ENCODE data around the gene EIF4A3. TPM values are rescaled to one million over a fixed set of nuclear protein-coding genes. Genes with fewer than 3 reads are reported as not detected.

Gene EIF4A3
- polyA plus RNA-seq, 1 of the 3 experiments (the other 2 are of a cell fraction) = 335 TPM

DNA sequence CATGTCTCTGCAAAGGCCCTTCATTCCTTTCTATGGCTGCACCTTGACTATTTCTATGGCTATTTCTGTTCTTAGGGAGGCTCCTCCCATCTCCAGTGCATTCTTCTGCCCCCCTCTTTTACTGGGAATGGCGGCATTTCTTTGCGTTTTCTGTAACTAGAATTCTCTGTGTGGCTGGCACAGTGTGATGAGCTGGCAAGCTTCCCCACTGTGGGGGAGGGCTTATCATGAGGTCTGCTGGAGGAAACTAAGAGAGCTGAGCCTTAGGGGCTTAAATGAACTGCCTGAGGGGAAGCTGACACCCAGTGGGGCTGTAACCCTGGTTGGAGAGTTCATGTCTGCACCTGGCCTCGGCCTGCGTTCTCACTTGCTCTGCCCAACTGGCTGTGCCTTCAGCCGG is 21.4 kb upstream of the EIF4A3 start:
- Histone ChIP-seq H3K9me2 (no peaks in the 10 kb centered on the region), H3K9me3 (no peaks in the 10 kb centered on the region), H3F3A (replicated peaks; ENCODE audit: insufficient read depth) (no peaks in the 10 kb centered on the region), H4K20me1 (ENCODE audit: insufficient read depth) (no peaks in the 10 kb centered on the region), H3K27me3 (ENCODE audit: insufficient read depth) (no peaks in the 10 kb centered on the region; the same call in none of the 2 replicates), H3K4me2 (no peak overlapping the region), H3K9ac (no peak overlapping the region), H3K4me3 (ENCODE audit: low read depth in 2 of 2, low read length in 1 of 2) (no peak overlapping the region), H2AFZ (ENCODE audit: low read depth) (no peak overlapping the region), H3K4me1 (ENCODE audit: control insufficient read depth in 1 of 2, insufficient read depth in 2 of 2, low read depth in 1 of 2, low read length in 1 of 2) (no peaks in the 10 kb centered on the region), H3K27ac (ENCODE audit: low read depth in 2 of 2, low read length in 1 of 2) (no peak overlapping the region), H3K79me2 (ENCODE audit: insufficient read depth) (no peaks in the 10 kb centered on the region), H3K36me3 (replicated peaks in 1 of 2; ENCODE audit: control insufficient read depth in 1 of 2, insufficient read depth in 2 of 2, low read length in 1 of 2) (no peaks in the 10 kb centered on the region)
- WGBS (ENCODE audit: low lambda C conversion rate) = 82% methylated on average over 4 of the region's 5 CpGs
- ChIA-PET CTCF (interaction anchor here (0.9 kb wide), 1 partner anchor 10 kb away, joined by 4 read pairs; no protein-coding TSS in a partner anchor), POLR2A (interaction anchor here (0.6 to 0.7 kb wide), 2 partner anchors 22 to 35 kb away, joined by 3 read pairs; no protein-coding TSS in a partner anchor)
- TF ChIP-seq, protein P1, sequence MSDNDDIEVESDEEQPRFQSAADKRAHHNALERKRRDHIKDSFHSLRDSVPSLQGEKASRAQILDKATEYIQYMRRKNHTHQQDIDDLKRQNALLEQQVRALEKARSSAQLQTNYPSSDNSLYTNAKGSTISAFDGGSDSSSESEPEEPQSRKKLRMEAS (IDR thresholded peaks at IDR 0.05; ENCODE audit: low read depth) = no peak
- TF ChIP-seq FOXM1 (IDR thresholded peaks at IDR 0.05; ENCODE audit: low read depth) (no peak), RCOR1 (IDR thresholded peaks at IDR 0.05; ENCODE audit: low read length) (no peak), GATA2 (CRISPR knock-in tag; IDR thresholded peaks at IDR 0.05) (no peak), POLR2AphosphoS5 (IDR thresholded peaks at IDR 0.05; ENCODE audit: low read depth, low read length) (no peak), SIN3A (IDR thresholded peaks at IDR 0.05; ENCODE audit: borderline replicate concordance, low read depth, low read length) (no peak), GABPA (IDR thresholded peaks at IDR 0.05; ENCODE audit: low read depth) (no peak), RAD21 (IDR thresholded peaks at IDR 0.05; ENCODE audit: low read length) (no peak)
- TF ChIP-seq, protein P2, sequence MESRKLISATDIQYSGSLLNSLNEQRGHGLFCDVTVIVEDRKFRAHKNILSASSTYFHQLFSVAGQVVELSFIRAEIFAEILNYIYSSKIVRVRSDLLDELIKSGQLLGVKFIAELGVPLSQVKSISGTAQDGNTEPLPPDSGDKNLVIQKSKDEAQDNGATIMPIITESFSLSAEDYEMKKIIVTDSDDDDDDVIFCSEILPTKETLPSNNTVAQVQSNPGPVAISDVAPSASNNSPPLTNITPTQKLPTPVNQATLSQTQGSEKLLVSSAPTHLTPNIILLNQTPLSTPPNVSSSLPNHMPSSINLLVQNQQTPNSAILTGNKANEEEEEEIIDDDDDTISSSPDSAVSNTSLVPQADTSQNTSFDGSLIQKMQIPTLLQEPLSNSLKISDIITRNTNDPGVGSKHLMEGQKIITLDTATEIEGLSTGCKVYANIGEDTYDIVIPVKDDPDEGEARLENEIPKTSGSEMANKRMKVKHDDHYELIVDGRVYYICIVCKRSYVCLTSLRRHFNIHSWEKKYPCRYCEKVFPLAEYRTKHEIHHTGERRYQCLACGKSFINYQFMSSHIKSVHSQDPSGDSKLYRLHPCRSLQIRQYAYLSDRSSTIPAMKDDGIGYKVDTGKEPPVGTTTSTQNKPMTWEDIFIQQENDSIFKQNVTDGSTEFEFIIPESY (IDR thresholded peaks at IDR 0.05; ENCODE audit: borderline replicate concordance, low read depth) = no peak
- TF ChIP-seq, protein P3, sequence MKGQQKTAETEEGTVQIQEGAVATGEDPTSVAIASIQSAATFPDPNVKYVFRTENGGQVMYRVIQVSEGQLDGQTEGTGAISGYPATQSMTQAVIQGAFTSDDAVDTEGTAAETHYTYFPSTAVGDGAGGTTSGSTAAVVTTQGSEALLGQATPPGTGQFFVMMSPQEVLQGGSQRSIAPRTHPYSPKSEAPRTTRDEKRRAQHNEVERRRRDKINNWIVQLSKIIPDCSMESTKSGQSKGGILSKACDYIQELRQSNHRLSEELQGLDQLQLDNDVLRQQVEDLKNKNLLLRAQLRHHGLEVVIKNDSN (IDR thresholded peaks at IDR 0.05; ENCODE audit: borderline replicate concordance, low read depth) = no peak
- DNase-seq = no peak

DNA sequence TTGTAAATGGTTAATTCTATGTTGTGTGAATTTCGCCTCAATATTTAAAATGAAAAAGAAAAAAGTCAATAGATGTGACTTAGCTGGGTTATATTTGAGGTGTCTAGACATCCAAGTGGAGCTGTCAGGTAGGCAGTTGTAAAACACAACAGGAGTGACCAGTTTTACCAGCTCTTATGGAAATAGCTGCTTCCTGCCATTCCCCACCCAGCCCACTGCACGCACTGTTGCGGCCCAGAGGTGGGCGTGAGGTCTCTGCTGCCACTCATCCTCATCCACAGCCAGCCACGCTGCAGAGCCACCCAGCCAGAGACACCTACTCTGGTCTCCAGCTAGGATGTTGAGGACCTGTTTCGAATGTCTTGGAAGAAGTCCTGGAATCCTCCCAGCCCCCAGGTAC is 19.5 kb upstream of the EIF4A3 start:
- H3K79me2 ChIP-seq (ENCODE audit: insufficient read depth) = no peaks in the 10 kb centered on the region
- CTCF ChIA-PET = interaction anchor here (1.0 to 1.3 kb wide), 3 partner anchors 29 to 83 kb away, joined by 3 to 4 read pairs (median 4); partner anchors contain the start of gene GAA
- H3K9me3 ChIP-seq = no peaks in the 10 kb centered on the region
- no peaks in the 10 kb centered on the region for H3K9me2 ChIP-seq
- H3K4me1 ChIP-seq (ENCODE audit: control insufficient read depth in 1 of 2, insufficient read depth in 2 of 2, low read depth in 1 of 2, low read length in 1 of 2) = no peaks in the 10 kb centered on the region; a peak in 1 of 4 replicates
- DNase-seq = no peak
- POLR2A ChIA-PET = interaction anchor here (1.1 kb wide), 1 partner anchor 65 kb away, joined by 3 read pairs; the partner anchor contains the start of gene GAA
- TF ChIP-seq, protein P4, sequence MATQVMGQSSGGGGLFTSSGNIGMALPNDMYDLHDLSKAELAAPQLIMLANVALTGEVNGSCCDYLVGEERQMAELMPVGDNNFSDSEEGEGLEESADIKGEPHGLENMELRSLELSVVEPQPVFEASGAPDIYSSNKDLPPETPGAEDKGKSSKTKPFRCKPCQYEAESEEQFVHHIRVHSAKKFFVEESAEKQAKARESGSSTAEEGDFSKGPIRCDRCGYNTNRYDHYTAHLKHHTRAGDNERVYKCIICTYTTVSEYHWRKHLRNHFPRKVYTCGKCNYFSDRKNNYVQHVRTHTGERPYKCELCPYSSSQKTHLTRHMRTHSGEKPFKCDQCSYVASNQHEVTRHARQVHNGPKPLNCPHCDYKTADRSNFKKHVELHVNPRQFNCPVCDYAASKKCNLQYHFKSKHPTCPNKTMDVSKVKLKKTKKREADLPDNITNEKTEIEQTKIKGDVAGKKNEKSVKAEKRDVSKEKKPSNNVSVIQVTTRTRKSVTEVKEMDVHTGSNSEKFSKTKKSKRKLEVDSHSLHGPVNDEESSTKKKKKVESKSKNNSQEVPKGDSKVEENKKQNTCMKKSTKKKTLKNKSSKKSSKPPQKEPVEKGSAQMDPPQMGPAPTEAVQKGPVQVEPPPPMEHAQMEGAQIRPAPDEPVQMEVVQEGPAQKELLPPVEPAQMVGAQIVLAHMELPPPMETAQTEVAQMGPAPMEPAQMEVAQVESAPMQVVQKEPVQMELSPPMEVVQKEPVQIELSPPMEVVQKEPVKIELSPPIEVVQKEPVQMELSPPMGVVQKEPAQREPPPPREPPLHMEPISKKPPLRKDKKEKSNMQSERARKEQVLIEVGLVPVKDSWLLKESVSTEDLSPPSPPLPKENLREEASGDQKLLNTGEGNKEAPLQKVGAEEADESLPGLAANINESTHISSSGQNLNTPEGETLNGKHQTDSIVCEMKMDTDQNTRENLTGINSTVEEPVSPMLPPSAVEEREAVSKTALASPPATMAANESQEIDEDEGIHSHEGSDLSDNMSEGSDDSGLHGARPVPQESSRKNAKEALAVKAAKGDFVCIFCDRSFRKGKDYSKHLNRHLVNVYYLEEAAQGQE (IDR thresholded peaks at IDR 0.05; ENCODE audit: low read depth, low read length) = no peak
- TF ChIP-seq CHD2 (IDR thresholded peaks at IDR 0.05; ENCODE audit: low read length, partially characterized antibody) (no peak), FOXJ3 (CRISPR knock-in tag; IDR thresholded peaks at IDR 0.05) (no peak)
- WGBS (ENCODE audit: low lambda C conversion rate) = 65% methylated on average over 3 of the region's 6 CpGs
- no peaks in the 10 kb centered on the region for H4K20me1 ChIP-seq (ENCODE audit: insufficient read depth)
- H3K4me2 ChIP-seq = no peak overlapping the region
- no peak overlapping the region for H2AFZ ChIP-seq (ENCODE audit: low read depth)
- no peaks in the 10 kb centered on the region for H3F3A ChIP-seq (replicated peaks; ENCODE audit: insufficient read depth)
- no peak overlapping the region for H3K27ac ChIP-seq (ENCODE audit: low read depth in 2 of 2, low read length in 1 of 2)
- H3K36me3 ChIP-seq (replicated peaks in 1 of 2; ENCODE audit: control insufficient read depth in 1 of 2, insufficient read depth in 2 of 2, low read length in 1 of 2) = no peaks in the 10 kb centered on the region
- H3K9ac ChIP-seq = no peak overlapping the region
- no peak overlapping the region for H3K4me3 ChIP-seq (ENCODE audit: low read depth in 2 of 2, low read length in 1 of 2)
- no peaks in the 10 kb centered on the region; the same call in 1 of the 2 replicates for H3K27me3 ChIP-seq (ENCODE audit: insufficient read depth)
